ENCODE results near the gene KLK1.

GRCh38 chr19:50844296-50844935 lies 20.8 kb upstream of the KLK1 start:
- no peak for TF ChIP-seq CTCF (IDR thresholded peaks at IDR 0.05; ENCODE audit: poor library complexity, severe bottlenecking)
- TF ChIP-seq EZH2 (IDR thresholded peaks at IDR 0.05; ENCODE audit: borderline replicate concordance, insufficient read depth, low read length, poor library complexity, severe bottlenecking) = no peak

Measured in neural cell (in vitro differentiated cells).